WTC11 (cell line): Measurements from ENCODE around the gene PSMD10. TPM values are rescaled to one million over a fixed set of nuclear protein-coding genes. Genes with fewer than 3 reads are reported as not detected.

Experiments
- ATAC-seq: fragments of 200-7000 bp; cut with Tn5 transposase; 2 replicates; pipeline ENCODE4 v1.10.0; 2021; ENCODE audit warnings: mild to moderate bottlenecking, moderate library complexity
- CTCF ChIA-PET: fragments of 300-600 bp; sonication (Branson Sonifier 250); formaldehyde crosslinking; loops from one replicate; lab custom pipeline; 2021; ENCODE audit warnings: antibody characterized with exemption; lab: Charles Lee
- POLR2A ChIA-PET: fragments of 350-600 bp; sonication (Branson Sonifier 250); formaldehyde crosslinking; loops from one replicate; lab custom pipeline; 2021; ENCODE audit warnings: antibody characterized with exemption; lab: Charles Lee
- DNase-seq: peaks from one replicate; pipeline ENCODE4 v3.0.0; 2021; ENCODE audit warnings: low spot score
- H3K27ac Mint-ChIP-seq: 2 replicates; pipeline ENCODE4 v1.8.0; 2021; ENCODE audit warnings: mixed read lengths
- H3K27me3 Mint-ChIP-seq: 2 replicates; pipeline ENCODE4 v1.8.0; 2021; ENCODE audit warnings: low read depth, mild to moderate bottlenecking, moderate library complexity, mixed read lengths
- H3K36me3 Mint-ChIP-seq: 2 replicates; pipeline ENCODE4 v1.8.0; 2021; ENCODE audit warnings: mixed read lengths
- H3K4me1 Mint-ChIP-seq: 2 replicates; pipeline ENCODE4 v1.8.0; 2022; ENCODE audit warnings: mixed read lengths
- H3K4me3 Mint-ChIP-seq: 2 replicates; pipeline ENCODE4 v1.8.0; 2021; ENCODE audit warnings: mild to moderate bottlenecking, moderate library complexity, mixed read lengths
- H3K9me3 Mint-ChIP-seq: 2 replicates; pipeline ENCODE4 v1.8.0; 2021; ENCODE audit warnings: mixed read lengths
- ELF4 ChIP-seq: sonication (generic); formaldehyde crosslinking; IDR thresholded peaks from 2 replicates; pipeline ENCODE4 v1.8.1; 2022; ENCODE audit warnings: low read depth, mild to moderate bottlenecking, moderate library complexity, missing genetic modification reagents
- ETV6 ChIP-seq: sonication (generic); formaldehyde crosslinking; IDR thresholded peaks from 2 replicates; pipeline ENCODE4 v1.8.1; 2022; ENCODE audit warnings: mild to moderate bottlenecking, missing genetic modification reagents
- GRHL2 ChIP-seq: fragments of 250-450 bp; sonication (Bioruptor Pico); IDR thresholded peaks from 2 replicates; pipeline ENCODE4 v1.8.0; 2022; ENCODE audit warnings: mild to moderate bottlenecking, moderate library complexity; ENCODE audit not compliant: insufficient replicate concordance, severe bottlenecking
- GTF2I ChIP-seq: fragments of 250-450 bp; sonication (Bioruptor Pico); conservative IDR thresholded peaks from 2 replicates; pipeline ENCODE4 v1.4.0; 2021; ENCODE audit warnings: mild to moderate bottlenecking
- MXD4 ChIP-seq: fragments of 250-450 bp; sonication (Bioruptor Pico); IDR thresholded peaks from 2 replicates; pipeline ENCODE4 v1.8.0; 2021; ENCODE audit warnings: mild to moderate bottlenecking, moderate library complexity, borderline replicate concordance
- MYBL2 ChIP-seq: sonication (generic); formaldehyde crosslinking; IDR thresholded peaks from 2 replicates; pipeline ENCODE4 v1.8.1; 2023; ENCODE audit warnings: mild to moderate bottlenecking, moderate library complexity, missing genetic modification reagents
- NR2C2 ChIP-seq: sonication (generic); formaldehyde crosslinking; IDR thresholded peaks from 2 replicates; pipeline ENCODE4 v1.8.0; 2022; ENCODE audit warnings: mild to moderate bottlenecking, missing genetic modification reagents
- OVOL2 ChIP-seq: fragments of 250-450 bp; sonication (Bioruptor Pico); IDR thresholded peaks from 2 replicates; pipeline ENCODE4 v1.9.0; 2021; ENCODE audit warnings: mild to moderate bottlenecking, borderline replicate concordance
- PRRX2 ChIP-seq: fragments of 250-450 bp; sonication (Bioruptor Pico); IDR thresholded peaks from 2 replicates; pipeline ENCODE4 v1.8.0; 2021; ENCODE audit warnings: mild to moderate bottlenecking
- TEAD4 ChIP-seq: sonication (generic); formaldehyde crosslinking; IDR thresholded peaks from 2 replicates; pipeline ENCODE4 v1.8.0; 2022; ENCODE audit warnings: mild to moderate bottlenecking, missing genetic modification reagents
- TP53 ChIP-seq: sonication (generic); formaldehyde crosslinking; IDR thresholded peaks from 2 replicates; pipeline ENCODE4 v1.8.1; 2023; ENCODE audit warnings: mild to moderate bottlenecking, missing genetic modification reagents
- ZBTB21 ChIP-seq: sonication (generic); formaldehyde crosslinking; IDR thresholded peaks from 2 replicates; pipeline ENCODE4 v1.8.1; 2023; ENCODE audit warnings: mild to moderate bottlenecking, missing genetic modification reagents, borderline replicate concordance
- ZNF219 ChIP-seq: sonication (generic); formaldehyde crosslinking; IDR thresholded peaks from 2 replicates; pipeline ENCODE4 v1.8.0; 2023; ENCODE audit warnings: missing genetic modification reagents, mild to moderate bottlenecking, borderline replicate concordance
- ZNF317 ChIP-seq: sonication (generic); formaldehyde crosslinking; IDR thresholded peaks from 2 replicates; pipeline ENCODE4 v1.8.1; 2023; ENCODE audit warnings: low read depth, mild to moderate bottlenecking, moderate library complexity, missing genetic modification reagents, borderline replicate concordance
- ZNF423 ChIP-seq: fragments of 250-450 bp; sonication (Bioruptor Pico); IDR thresholded peaks from 2 replicates; pipeline ENCODE4 v2.1.2; 2022; ENCODE audit warnings: mild to moderate bottlenecking, moderate library complexity
- total RNA-seq: library from RNA; stranded (reverse); gene quantifications from 3 replicates; pipeline ENCODE4 v1.2.3, GENCODE V29; 2021
- TF ChIP-seq, protein P1 (sequence below): fragments of 250-450 bp; sonication (Bioruptor Pico); IDR thresholded peaks from 2 replicates; pipeline ENCODE4 v1.9.0; 2021; ENCODE audit warnings: mild to moderate bottlenecking, borderline replicate concordance
- TF ChIP-seq, protein P2 (sequence below): sonication (generic); formaldehyde crosslinking; IDR thresholded peaks from 2 replicates; pipeline ENCODE4 v1.8.1; 2023; ENCODE audit warnings: mild to moderate bottlenecking, missing genetic modification reagents, moderate library complexity
- TF ChIP-seq, protein P3 (sequence below): sonication (generic); formaldehyde crosslinking; IDR thresholded peaks from 2 replicates; pipeline ENCODE4 v1.8.1; 2023; ENCODE audit warnings: mild to moderate bottlenecking, missing genetic modification reagents, moderate library complexity
- TF ChIP-seq, protein P4 (sequence below): sonication (generic); formaldehyde crosslinking; IDR thresholded peaks from 2 replicates; pipeline ENCODE4 v1.8.1; 2022; ENCODE audit warnings: low read depth, mild to moderate bottlenecking, moderate library complexity, missing genetic modification reagents, borderline replicate concordance
- TF ChIP-seq, protein P5 (sequence below): fragments of 250-450 bp; sonication (Bioruptor Pico); IDR thresholded peaks from 2 replicates; pipeline ENCODE4 v2.1.2; 2022; ENCODE audit warnings: mild to moderate bottlenecking, moderate library complexity
- TF ChIP-seq, protein P6 (sequence below): sonication (generic); formaldehyde crosslinking; IDR thresholded peaks from 2 replicates; pipeline ENCODE4 v1.8.1; 2023; ENCODE audit warnings: mild to moderate bottlenecking, missing genetic modification reagents, borderline replicate concordance
- TF ChIP-seq, protein P7 (sequence below): sonication (generic); formaldehyde crosslinking; IDR thresholded peaks from 2 replicates; pipeline ENCODE4 v1.8.0; 2022; ENCODE audit warnings: mild to moderate bottlenecking, missing genetic modification reagents

Gene PSMD10
- total RNA-seq, 1 experiment from 2014 or later = 56.4 TPM

DNA sequence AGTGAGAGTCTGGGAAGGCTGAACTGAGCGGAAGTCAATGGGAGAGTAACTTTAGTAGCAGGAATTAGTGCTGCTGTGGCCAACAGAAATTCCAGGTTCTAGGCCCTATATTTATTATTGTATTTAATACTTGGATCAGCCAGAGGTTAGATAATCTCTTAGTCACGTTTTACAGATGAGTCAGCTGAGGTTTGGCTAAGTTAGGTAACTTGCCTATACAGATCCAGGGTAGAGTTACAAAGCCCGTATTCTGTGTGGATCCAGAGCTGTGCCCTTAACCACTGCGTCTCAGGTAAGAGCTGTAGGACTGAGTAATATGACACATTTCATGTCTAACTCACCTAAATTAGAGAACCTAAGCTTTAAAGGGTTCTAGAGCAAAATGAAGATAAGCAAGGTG lies 20.5 kb downstream of the PSMD10 start (continued):
- TF ChIP-seq, protein P1, sequence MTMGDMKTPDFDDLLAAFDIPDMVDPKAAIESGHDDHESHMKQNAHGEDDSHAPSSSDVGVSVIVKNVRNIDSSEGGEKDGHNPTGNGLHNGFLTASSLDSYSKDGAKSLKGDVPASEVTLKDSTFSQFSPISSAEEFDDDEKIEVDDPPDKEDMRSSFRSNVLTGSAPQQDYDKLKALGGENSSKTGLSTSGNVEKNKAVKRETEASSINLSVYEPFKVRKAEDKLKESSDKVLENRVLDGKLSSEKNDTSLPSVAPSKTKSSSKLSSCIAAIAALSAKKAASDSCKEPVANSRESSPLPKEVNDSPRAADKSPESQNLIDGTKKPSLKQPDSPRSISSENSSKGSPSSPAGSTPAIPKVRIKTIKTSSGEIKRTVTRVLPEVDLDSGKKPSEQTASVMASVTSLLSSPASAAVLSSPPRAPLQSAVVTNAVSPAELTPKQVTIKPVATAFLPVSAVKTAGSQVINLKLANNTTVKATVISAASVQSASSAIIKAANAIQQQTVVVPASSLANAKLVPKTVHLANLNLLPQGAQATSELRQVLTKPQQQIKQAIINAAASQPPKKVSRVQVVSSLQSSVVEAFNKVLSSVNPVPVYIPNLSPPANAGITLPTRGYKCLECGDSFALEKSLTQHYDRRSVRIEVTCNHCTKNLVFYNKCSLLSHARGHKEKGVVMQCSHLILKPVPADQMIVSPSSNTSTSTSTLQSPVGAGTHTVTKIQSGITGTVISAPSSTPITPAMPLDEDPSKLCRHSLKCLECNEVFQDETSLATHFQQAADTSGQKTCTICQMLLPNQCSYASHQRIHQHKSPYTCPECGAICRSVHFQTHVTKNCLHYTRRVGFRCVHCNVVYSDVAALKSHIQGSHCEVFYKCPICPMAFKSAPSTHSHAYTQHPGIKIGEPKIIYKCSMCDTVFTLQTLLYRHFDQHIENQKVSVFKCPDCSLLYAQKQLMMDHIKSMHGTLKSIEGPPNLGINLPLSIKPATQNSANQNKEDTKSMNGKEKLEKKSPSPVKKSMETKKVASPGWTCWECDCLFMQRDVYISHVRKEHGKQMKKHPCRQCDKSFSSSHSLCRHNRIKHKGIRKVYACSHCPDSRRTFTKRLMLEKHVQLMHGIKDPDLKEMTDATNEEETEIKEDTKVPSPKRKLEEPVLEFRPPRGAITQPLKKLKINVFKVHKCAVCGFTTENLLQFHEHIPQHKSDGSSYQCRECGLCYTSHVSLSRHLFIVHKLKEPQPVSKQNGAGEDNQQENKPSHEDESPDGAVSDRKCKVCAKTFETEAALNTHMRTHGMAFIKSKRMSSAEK (CRISPR knock-in tag) = no peak
- TF ChIP-seq, protein P2, sequence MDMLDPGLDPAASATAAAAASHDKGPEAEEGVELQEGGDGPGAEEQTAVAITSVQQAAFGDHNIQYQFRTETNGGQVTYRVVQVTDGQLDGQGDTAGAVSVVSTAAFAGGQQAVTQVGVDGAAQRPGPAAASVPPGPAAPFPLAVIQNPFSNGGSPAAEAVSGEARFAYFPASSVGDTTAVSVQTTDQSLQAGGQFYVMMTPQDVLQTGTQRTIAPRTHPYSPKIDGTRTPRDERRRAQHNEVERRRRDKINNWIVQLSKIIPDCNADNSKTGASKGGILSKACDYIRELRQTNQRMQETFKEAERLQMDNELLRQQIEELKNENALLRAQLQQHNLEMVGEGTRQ = no peak
- TF ChIP-seq ELF4 (no peak), ZNF219 (CRISPR knock-in tag) (no peak), MYBL2 (no peak), ZNF317 (CRISPR knock-in tag) (no peak), GTF2I (CRISPR knock-in tag) (no peak), ZBTB21 (no peak)
- TF ChIP-seq, protein P3, sequence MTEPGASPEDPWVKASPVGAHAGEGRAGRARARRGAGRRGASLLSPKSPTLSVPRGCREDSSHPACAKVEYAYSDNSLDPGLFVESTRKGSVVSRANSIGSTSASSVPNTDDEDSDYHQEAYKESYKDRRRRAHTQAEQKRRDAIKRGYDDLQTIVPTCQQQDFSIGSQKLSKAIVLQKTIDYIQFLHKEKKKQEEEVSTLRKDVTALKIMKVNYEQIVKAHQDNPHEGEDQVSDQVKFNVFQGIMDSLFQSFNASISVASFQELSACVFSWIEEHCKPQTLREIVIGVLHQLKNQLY (CRISPR knock-in tag) = no peak

DNA sequence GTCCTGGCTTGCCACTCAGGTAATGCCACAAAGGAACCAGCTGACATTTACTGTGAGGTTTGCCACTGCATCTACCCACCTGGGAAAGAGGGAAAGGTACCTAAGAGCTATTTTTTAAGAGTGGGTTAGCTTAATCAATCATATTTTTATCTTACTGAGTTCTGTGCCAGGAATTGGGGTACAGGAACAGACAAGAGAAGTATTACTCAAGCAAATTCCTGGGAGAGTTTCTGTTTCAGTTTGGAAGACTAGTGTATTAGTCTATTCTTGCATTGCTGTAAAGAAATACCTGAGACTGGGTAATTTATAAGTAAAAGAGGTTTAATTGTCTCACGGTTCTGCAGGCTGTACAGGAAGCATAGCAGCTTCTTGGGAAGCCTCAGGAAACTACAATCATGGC lies 23.2 kb downstream of the PSMD10 start:
- H3K27ac Mint-ChIP-seq = no peak overlapping the region

More for the DNA sequence above, 23.2 kb downstream of the PSMD10 start:
- no peak for TF ChIP-seq TEAD4 (CRISPR knock-in tag)
- TF ChIP-seq OVOL2 (CRISPR knock-in tag) = no peak
- TF ChIP-seq, protein P4, sequence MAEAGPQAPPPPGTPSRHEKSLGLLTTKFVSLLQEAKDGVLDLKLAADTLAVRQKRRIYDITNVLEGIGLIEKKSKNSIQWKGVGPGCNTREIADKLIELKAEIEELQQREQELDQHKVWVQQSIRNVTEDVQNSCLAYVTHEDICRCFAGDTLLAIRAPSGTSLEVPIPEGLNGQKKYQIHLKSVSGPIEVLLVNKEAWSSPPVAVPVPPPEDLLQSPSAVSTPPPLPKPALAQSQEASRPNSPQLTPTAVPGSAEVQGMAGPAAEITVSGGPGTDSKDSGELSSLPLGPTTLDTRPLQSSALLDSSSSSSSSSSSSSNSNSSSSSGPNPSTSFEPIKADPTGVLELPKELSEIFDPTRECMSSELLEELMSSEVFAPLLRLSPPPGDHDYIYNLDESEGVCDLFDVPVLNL (CRISPR knock-in tag) = no peak
- TF ChIP-seq, protein P5, sequence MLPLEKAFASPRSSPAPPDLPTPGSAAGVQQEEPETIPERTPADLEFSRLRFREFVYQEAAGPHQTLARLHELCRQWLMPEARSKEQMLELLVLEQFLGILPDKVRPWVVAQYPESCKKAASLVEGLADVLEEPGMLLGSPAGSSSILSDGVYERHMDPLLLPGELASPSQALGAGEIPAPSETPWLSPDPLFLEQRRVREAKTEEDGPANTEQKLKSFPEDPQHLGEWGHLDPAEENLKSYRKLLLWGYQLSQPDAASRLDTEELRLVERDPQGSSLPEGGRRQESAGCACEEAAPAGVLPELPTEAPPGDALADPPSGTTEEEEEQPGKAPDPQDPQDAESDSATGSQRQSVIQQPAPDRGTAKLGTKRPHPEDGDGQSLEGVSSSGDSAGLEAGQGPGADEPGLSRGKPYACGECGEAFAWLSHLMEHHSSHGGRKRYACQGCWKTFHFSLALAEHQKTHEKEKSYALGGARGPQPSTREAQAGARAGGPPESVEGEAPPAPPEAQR (CRISPR knock-in tag) = no peak
- no peak for TF ChIP-seq TP53
- TF ChIP-seq, protein P6, sequence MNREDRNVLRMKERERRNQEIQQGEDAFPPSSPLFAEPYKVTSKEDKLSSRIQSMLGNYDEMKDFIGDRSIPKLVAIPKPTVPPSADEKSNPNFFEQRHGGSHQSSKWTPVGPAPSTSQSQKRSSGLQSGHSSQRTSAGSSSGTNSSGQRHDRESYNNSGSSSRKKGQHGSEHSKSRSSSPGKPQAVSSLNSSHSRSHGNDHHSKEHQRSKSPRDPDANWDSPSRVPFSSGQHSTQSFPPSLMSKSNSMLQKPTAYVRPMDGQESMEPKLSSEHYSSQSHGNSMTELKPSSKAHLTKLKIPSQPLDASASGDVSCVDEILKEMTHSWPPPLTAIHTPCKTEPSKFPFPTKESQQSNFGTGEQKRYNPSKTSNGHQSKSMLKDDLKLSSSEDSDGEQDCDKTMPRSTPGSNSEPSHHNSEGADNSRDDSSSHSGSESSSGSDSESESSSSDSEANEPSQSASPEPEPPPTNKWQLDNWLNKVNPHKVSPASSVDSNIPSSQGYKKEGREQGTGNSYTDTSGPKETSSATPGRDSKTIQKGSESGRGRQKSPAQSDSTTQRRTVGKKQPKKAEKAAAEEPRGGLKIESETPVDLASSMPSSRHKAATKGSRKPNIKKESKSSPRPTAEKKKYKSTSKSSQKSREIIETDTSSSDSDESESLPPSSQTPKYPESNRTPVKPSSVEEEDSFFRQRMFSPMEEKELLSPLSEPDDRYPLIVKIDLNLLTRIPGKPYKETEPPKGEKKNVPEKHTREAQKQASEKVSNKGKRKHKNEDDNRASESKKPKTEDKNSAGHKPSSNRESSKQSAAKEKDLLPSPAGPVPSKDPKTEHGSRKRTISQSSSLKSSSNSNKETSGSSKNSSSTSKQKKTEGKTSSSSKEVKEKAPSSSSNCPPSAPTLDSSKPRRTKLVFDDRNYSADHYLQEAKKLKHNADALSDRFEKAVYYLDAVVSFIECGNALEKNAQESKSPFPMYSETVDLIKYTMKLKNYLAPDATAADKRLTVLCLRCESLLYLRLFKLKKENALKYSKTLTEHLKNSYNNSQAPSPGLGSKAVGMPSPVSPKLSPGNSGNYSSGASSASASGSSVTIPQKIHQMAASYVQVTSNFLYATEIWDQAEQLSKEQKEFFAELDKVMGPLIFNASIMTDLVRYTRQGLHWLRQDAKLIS (CRISPR knock-in tag) = no peak
- no peak for TF ChIP-seq NR2C2 (CRISPR knock-in tag)
- no peak for TF ChIP-seq ZBTB21
- TF ChIP-seq GRHL2 = no peak
- TF ChIP-seq PRRX2 = no peak
- TF ChIP-seq MXD4 (CRISPR knock-in tag) = no peak
- TF ChIP-seq, protein P7, sequence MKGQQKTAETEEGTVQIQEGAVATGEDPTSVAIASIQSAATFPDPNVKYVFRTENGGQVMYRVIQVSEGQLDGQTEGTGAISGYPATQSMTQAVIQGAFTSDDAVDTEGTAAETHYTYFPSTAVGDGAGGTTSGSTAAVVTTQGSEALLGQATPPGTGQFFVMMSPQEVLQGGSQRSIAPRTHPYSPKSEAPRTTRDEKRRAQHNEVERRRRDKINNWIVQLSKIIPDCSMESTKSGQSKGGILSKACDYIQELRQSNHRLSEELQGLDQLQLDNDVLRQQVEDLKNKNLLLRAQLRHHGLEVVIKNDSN = no peak
- no peak for TF ChIP-seq ETV6 (CRISPR knock-in tag)
- no peak for TF ChIP-seq ZNF423 (CRISPR knock-in tag)
- TF ChIP-seq GTF2I (CRISPR knock-in tag) = no peak
- ChIA-PET CTCF (no interaction called here), POLR2A (no interaction called here)
- no peaks in the 10 kb centered on the region for H3K9me3 Mint-ChIP-seq
- ATAC-seq (no peak), DNase-seq (no peak)
- H3K36me3 Mint-ChIP-seq = no peaks in the 10 kb centered on the region
- H3K4me3 Mint-ChIP-seq = no peak overlapping the region
- peaks cover 9% of the 10 kb centered on the region for H3K4me1 Mint-ChIP-seq
- no peaks in the 10 kb centered on the region for H3K27me3 Mint-ChIP-seq
